Duodenal mucosa (tissue), 2 donors: ENCODE data around the gene NAB2.

Experiments
- H3K27ac ChIP-seq: one replicate; pipeline ENCODE4 v1.7.0; 2013; ENCODE audit warnings: low read depth, low read length
- H3K27me3 ChIP-seq, 2 donors: one replicate each; pipeline ENCODE4 v1.7.0; 2013; ENCODE audit warnings: low read length in 2 of 2, control low read depth in 1 of 2; ENCODE audit not compliant: insufficient read depth in 2 of 2, control insufficient read depth in 1 of 2
- H3K36me3 ChIP-seq, 2 donors: one replicate each; pipeline ENCODE4 v1.7.0; 2013; ENCODE audit warnings: low read length in 2 of 2, control low read depth in 1 of 2; ENCODE audit not compliant: insufficient read depth in 2 of 2, control insufficient read depth in 1 of 2
- H3K4me1 ChIP-seq, 2 donors: one replicate each; pipeline ENCODE4 v1.7.0; 2013; ENCODE audit warnings: low read length in 2 of 2, control low read depth in 1 of 2; ENCODE audit not compliant: insufficient read depth in 2 of 2, control insufficient read depth in 1 of 2
- H3K4me3 ChIP-seq, 2 donors: one replicate each; pipeline ENCODE4 v1.7.0; 2013; ENCODE audit warnings: low read length in 2 of 2, low read depth in 1 of 2
- H3K9ac ChIP-seq, 2 donors: one replicate each; pipeline ENCODE4 v1.7.0; 2013; ENCODE audit warnings: low read length in 2 of 2, low read depth in 1 of 2
- H3K9me3 ChIP-seq, 2 donors: one replicate each; pipeline ENCODE4 v1.7.0; 2013; ENCODE audit warnings: low read length in 2 of 2, control low read depth in 1 of 2; ENCODE audit not compliant: control insufficient read depth in 1 of 2

Gene NAB2

GRCh38 chr12:57093415-57094207, 4.7 kb downstream of the NAB2 start:
- H3K9ac ChIP-seq: no peak overlapping the region
- peak overlapping the region in 1 of 2 donors; percentile 5 for H3K4me3 ChIP-seq
- H3K4me1 ChIP-seq: peaks cover 23 to 37% of the 10 kb centered on the region in 2 donors

GRCh38 chr12:57094208-57095160, 5.6 kb downstream of the NAB2 start:
- H3K36me3 ChIP-seq: peaks cover 30 to 61% of the 10 kb centered on the region in 2 donors
- H3K9ac ChIP-seq: peak overlapping the region in 1 of 2 donors; percentile 32
- H3K27ac ChIP-seq: peak overlapping the region; percentile 54

More at GRCh38 chr12:57093415-57094207, 4.7 kb downstream of the NAB2 start:
- Histone ChIP-seq H3K27ac (no peak overlapping the region), H3K36me3 (peaks cover 24 to 53% of the 10 kb centered on the region in 2 donors), H3K9me3 (no peaks in the 10 kb centered on the region), H3K27me3 (no peaks in the 10 kb centered on the region)

DNA sequence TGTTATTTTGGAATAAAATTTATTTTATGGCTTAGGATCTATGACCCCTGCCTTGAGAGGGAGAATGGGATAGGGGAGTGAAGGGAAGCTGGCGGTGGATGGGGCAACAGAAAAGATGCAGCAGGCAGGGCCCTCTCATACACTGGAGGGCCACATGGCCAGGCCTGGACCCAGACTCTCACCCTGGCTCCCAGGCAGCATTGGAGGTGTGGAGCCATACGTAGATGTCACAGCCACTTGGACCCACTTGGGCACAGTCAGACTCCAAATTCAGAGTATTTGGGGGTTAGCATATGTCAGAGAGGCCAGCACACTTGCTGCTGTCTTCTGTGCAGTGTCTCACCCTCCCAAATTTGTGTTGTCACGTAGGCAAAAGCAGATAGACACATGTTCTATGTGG, 6.5 kb downstream of the NAB2 start:
- no peak overlapping the region for H3K27ac ChIP-seq
- H3K9me3 ChIP-seq: no peaks in the 10 kb centered on the region
- no peak overlapping the region for H3K4me3 ChIP-seq
- H3K4me1 ChIP-seq: peaks cover 23 to 27% of the 10 kb centered on the region in 2 donors
- peaks cover 38 to 68% of the 10 kb centered on the region in 2 donors for H3K36me3 ChIP-seq
- H3K27me3 ChIP-seq: no peaks in the 10 kb centered on the region
- no peak overlapping the region for H3K9ac ChIP-seq

More at GRCh38 chr12:57094208-57095160, 5.6 kb downstream of the NAB2 start:
- H3K27me3 ChIP-seq: no peaks in the 10 kb centered on the region
- no peak overlapping the region for H3K4me3 ChIP-seq
- no peaks in the 10 kb centered on the region for H3K9me3 ChIP-seq
- H3K4me1 ChIP-seq: peaks cover 23 to 35% of the 10 kb centered on the region in 2 donors

- Histone ChIP-seq H3K27me3 (no peaks in the 10 kb centered on the region), H3K9me3 (no peaks in the 10 kb centered on the region), H3K27ac (no peak overlapping the region), H3K9ac (no peak overlapping the region), H3K36me3 (peaks cover 38 to 65% of the 10 kb centered on the region in 2 donors), H3K4me3 (no peak overlapping the region), H3K4me1 (peaks cover 16 to 20% of the 10 kb centered on the region in 2 donors)
Measured at GRCh38 chr12:57096099-57096572, 7.2 kb downstream of the NAB2 start.

- Histone ChIP-seq H3K9ac (no peak overlapping the region), H3K4me3 (no peak overlapping the region), H3K27ac (no peak overlapping the region), H3K27me3 (no peaks in the 10 kb centered on the region), H3K9me3 (no peaks in the 10 kb centered on the region), H3K36me3 (peaks cover 38 to 65% of the 10 kb centered on the region in 2 donors), H3K4me1 (peaks cover 15 to 16% of the 10 kb centered on the region in 2 donors)
Measured at GRCh38 chr12:57096748-57097553, 8.0 kb downstream of the NAB2 start.

DNA sequence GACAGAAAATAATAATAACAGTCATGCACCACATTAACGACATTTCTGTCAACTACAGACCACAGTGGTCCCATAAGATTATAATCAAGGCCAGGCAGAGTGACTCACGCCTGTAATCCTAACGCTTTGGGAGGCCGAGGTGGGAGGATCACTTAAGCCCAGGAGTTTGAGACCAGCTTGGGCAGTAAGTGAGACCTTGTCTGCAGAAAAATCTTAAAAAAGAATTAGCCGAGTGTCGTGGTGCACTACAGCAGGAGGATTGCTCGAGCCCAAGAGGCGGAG, 8.6 kb downstream of the NAB2 start:
- H3K27ac ChIP-seq: no peak overlapping the region
- no peak overlapping the region for H3K9ac ChIP-seq
- H3K4me1 ChIP-seq: peaks cover 20 to 22% of the 10 kb centered on the region in 2 donors
- H3K4me3 ChIP-seq: no peak overlapping the region
- H3K36me3 ChIP-seq: peaks cover 38 to 62% of the 10 kb centered on the region in 2 donors
- no peaks in the 10 kb centered on the region for H3K9me3 ChIP-seq
- H3K27me3 ChIP-seq: no peaks in the 10 kb centered on the region

DNA sequence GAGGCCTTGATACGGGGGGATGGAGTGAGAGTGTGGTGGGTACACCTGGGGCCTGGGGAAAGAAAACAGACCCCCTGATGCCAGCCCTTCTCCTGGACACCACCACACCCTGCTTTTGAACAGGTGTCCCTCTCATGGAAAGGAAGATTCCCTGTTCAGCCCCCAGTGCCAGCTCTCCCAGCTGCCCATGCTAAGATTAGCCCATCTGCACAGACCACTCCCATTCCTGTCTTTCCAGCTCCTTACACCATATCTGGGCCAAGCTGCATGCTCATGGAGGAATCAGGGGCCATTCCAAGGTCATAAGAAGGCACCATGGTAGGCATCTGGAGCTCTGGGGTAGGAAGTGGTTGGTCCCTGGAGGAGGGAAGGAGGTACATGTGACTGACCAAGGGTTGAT, 9.6 kb downstream of the NAB2 start:
- Histone ChIP-seq H3K27me3 (no peaks in the 10 kb centered on the region), H3K27ac (no peak overlapping the region), H3K4me1 (peaks cover 20% of the 10 kb centered on the region in 2 donors), H3K4me3 (no peak overlapping the region), H3K9me3 (no peaks in the 10 kb centered on the region), H3K9ac (no peak overlapping the region), H3K36me3 (peaks cover 38 to 57% of the 10 kb centered on the region in 2 donors)

GRCh38 chr12:57099047-57099714, 10.3 kb downstream of the NAB2 start:
- Histone ChIP-seq H3K4me1 (peaks cover 17% of the 10 kb centered on the region in 2 donors), H3K27me3 (no peaks in the 10 kb centered on the region), H3K27ac (no peak overlapping the region), H3K9me3 (no peaks in the 10 kb centered on the region), H3K36me3 (peaks cover 42 to 61% of the 10 kb centered on the region in 2 donors), H3K9ac (no peak overlapping the region), H3K4me3 (no peak overlapping the region)

- H3K4me3 ChIP-seq: no peak overlapping the region
Measured at GRCh38 chr12:57099766-57100165, 10.9 kb downstream of the NAB2 start.

More at GRCh38 chr12:57099766-57100165, 10.9 kb downstream of the NAB2 start:
- Histone ChIP-seq H3K27me3 (no peaks in the 10 kb centered on the region), H3K36me3 (peaks cover 47 to 63% of the 10 kb centered on the region in 2 donors), H3K4me1 (peaks cover 17 to 20% of the 10 kb centered on the region in 2 donors), H3K27ac (no peak overlapping the region), H3K9me3 (no peaks in the 10 kb centered on the region), H3K9ac (no peak overlapping the region)
